ENCODE measurements around the gene SETDB1.

- TF ChIP-seq ELF1 (IDR thresholded peaks at IDR 0.05) (no peak), EP300 (IDR thresholded peaks at IDR 0.05; ENCODE audit: borderline replicate concordance in 1 of 2, low read depth in 1 of 2, low read length in 1 of 2) (no peak), GABPA (IDR thresholded peaks at IDR 0.05; ENCODE audit: low read depth) (no peak), TAF1 (IDR thresholded peaks at IDR 0.05; ENCODE audit: borderline replicate concordance, low read depth, low read length) (no peak), CTCF (IDR thresholded peaks at IDR 0.05) (no peak), RAD21 (IDR thresholded peaks at IDR 0.05; ENCODE audit: low read length) (no peak), JUND (IDR thresholded peaks at IDR 0.05) (no peak), EZH2phosphoT487 (IDR thresholded peaks at IDR 0.05; ENCODE audit: borderline replicate concordance, low read depth) (no peak)
Observed at GRCh38 chr1:151013518-151013917, 87.4 kb downstream of the SETDB1 start.
